HG03135 (cell line): ENCODE results near the gene TMED9.
"Not testable (repeated sequence)": the region's sequence is repeated elsewhere in the genome, so short reads cannot be mapped to it uniquely, and the experiment has no call there.

Experiments
- ATAC-seq: cut with Tn5 transposase; IDR thresholded peaks from one replicate; pipeline ENCODE4 v1.9.1; 2021; ENCODE audit warnings: mild to moderate bottlenecking, moderate library complexity; ENCODE audit not compliant: unreplicated experiment

Gene TMED9

GRCh38 chr5:177592010-177592834 lies at the start of gene TMED9:
TMED9 (plus strand) TSS chr5:177592203; CDS start chr5:177592215, 12 bp downstream.
- peak; percentile 84 for ATAC-seq

- no peak for ATAC-seq
These were observed 49.1 kb upstream of the TMED9 start for GRCh38 chr5:177542816-177543465.

DNA sequence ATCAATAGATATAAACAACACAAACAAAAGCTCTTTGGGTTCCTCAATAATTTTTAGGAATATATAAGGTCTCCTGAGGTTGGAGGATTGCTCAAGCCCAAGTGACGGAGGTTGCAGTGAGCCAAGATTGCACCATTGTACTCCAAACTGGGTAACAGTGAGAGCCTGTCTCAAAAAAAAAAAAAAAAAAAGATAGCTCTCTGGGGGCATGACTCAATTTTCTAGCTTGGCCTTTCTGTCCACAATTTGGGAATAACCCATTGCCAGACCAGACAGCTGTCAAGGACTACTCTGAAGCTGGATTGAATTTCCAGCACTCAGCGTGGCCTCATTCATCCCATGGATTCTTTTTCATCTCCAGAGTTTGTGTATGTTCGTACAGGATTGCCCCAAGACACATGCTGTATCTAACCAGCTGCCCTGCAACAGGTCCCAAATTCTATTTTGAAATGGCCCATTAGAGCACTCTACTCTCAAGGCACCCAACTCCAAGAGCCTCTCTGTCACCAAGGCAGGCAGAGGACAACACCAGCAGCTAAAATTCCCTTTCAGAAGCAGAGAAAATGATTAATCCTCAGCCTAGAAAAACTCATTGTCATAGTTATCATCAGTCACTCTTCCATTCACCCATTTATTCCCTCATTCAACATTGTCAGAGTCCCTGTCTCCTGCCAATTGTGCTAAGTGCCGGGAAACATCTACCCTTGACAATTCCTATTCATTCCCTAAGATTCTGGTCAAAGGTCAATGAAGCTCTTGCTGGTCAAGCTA lies 46.3 kb upstream of the TMED9 start:
- no peak for ATAC-seq

DNA sequence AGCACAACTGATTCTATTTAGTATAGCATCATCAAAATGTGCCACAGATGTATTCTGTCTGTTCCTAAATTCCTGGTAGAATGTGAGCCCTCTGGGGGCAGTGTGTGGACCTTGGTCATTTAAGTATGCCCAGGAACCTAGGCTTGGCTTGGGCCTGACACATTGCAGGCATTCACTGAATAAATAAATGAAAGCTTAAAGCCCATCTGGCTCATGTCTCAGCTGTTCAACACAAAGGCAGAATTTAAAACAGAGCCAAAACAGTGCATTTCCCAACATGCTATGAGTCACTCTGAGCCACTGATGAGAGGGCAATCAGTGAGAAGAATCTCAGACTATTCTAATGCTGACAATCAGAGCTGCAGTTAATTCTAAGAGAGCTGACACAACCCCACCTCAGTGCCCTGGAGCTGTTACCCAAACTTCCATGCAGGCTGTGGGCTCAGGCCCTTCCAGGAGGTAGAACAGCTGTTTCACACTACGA lies 45.7 kb upstream of the TMED9 start:
- no peak for ATAC-seq

- ATAC-seq = no peak
These were observed 44.3 kb upstream of the TMED9 start for GRCh38 chr5:177547736-177548135.

DNA sequence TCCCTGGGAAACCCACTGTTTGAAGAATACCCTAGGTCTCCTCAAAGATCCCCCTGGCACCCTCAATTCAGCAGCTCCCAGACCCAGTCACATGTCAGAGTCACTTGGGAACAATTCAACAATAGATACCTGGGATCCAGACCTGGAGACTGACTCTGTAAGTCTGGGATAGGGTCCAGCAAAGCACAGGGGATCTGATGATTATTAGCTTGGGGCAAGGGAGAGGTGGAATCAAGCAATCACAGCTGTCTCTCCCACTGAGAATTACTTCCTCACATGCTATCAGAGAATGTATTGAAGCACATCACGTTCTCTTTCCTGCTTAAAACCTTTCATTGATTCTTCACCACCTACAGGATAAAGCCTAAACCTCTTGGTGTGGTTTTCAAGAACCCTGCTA lies 43.5 kb upstream of the TMED9 start:
- ATAC-seq = no peak

DNA sequence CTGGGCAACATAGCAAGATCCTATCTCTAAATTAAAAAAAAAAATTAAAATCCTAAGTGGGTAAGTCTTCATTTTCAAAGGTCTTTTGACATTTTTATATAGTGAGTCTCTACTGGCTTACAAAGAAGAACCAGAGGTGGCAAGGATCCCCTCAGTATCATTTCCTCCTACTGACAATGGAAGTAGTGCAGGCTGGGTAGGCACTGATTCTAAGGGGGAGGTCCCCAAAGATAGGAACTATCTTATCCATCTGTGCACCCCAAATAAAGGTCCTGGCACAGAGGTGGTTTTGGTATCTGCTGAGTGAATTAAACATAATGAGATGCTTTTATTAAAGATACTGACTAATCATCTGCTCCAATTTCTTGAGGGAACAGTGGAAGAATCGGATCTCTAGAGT lies 41.9 kb upstream of the TMED9 start:
- ATAC-seq = no peak

DNA sequence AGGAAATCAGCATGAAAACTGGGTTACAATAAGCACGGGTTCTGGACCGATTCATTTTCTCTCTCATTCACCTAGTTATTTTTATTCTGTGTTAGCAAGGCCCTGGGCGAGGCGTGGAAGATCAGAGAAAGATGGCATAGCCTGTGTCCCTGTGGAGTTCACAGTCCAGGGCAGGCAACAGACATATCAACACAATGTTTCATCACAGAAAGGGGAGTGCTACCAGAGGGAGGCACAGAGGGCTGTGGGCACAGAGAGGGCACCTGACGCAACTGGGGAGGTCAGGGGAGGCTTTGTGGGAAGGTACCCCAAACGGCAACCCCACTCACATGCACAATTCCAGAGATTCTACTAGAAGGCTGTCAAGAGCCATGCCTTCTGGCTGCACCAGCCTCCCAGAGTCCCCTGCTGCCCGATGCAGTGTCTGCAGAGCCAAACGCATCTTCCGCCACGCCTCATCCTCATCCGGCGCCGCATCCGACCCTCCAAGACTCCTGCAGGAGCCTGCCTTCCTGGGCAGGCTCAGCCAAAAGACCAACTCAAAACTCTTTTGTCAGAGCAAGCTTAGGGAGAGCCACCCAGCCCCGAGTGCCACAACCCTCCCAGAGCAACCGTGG lies 39.1 kb upstream of the TMED9 start:
- ATAC-seq = no peak

DNA sequence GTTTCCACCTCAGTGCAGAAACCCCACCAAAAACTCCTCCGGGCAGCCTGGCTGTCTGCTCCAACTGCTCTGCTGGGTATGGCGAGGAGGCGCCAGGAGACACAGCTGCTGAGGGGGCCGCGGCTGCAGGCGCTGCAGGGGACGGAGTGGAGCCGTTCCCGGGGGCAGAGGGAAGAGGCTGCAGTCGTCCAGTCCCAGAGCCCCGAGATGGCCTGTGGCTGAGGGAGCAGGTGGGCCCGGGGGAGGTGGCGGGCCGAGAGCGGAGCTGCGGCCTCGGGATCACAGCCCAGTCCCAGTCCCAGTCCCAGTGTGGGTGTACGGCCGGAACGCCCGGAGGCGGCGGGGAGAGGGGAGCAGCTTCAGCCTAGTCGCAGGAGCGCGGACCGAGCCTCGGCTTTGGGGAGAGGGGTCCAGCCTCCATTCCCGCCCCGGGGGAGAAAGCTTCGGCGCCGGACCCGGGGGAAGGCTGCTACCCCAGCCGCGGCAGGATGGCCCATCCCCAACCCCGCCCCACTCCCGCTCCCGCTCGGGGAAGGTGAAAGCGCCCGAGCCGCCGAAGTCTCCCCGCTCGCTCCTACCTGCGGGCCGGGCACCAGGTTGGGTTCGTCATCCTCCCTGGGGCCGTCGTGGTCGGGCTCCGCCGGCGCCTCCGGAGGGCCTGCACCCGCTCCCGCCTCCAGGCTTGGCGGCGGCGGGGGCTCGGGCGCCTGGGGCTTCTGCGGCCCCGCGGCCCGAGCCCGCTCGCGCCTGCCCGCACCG lies 38.2 kb upstream of the TMED9 start:
- peak; percentile 41 for ATAC-seq

- peak; percentile 75 for ATAC-seq
These were observed 37.4 kb upstream of the TMED9 start, which contains the start of gene FAM193B for GRCh38 chr5:177554474-177555111. FAM193B (minus strand) TSS chr5:177554563; CDS start chr5:177554458, 105 bp downstream.

DNA sequence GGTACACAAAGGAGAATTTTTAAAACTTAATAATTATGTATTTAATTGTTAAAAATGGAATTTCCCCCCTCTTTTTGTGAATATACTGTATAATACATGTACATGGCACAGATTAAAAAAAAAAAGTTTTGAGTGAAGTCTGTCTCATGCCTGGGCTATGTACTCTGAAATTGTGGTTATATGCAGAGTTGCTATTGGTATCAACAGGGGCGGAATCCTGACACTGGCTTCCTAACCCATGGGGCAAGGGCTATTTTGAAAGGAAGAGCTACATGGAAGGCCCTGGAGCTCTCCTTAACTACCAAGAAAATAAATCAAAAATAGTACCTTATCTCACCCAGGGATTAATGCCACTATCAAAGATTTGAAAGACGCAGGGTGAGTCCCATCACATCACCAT lies 36.8 kb upstream of the TMED9 start:
- no peak for ATAC-seq

- ATAC-seq = no peak
These were observed 36.3 kb upstream of the TMED9 start for GRCh38 chr5:177555665-177556064.

- ATAC-seq = no peak
These were observed 34.9 kb upstream of the TMED9 start for GRCh38 chr5:177557041-177557647.

DNA sequence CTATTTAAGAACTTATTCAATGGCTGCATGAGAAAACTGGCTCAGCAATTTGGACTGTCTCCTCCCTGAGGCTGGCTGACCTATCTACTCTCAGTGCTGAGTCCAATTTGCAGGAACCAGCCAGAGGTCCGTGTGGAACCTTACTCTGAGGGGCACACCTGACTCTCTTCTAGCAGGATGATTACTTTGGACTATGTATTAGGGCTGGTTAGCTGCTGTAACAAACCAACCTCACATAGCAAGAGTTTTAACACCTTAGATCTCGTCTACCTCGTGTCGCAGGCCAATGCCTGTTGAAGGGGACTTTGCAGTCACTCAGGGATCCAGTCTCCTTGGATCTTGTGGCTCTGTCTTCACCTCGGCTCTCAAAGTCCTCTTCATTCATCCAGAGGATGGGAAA lies 34.2 kb upstream of the TMED9 start:
- no peak for ATAC-seq

DNA sequence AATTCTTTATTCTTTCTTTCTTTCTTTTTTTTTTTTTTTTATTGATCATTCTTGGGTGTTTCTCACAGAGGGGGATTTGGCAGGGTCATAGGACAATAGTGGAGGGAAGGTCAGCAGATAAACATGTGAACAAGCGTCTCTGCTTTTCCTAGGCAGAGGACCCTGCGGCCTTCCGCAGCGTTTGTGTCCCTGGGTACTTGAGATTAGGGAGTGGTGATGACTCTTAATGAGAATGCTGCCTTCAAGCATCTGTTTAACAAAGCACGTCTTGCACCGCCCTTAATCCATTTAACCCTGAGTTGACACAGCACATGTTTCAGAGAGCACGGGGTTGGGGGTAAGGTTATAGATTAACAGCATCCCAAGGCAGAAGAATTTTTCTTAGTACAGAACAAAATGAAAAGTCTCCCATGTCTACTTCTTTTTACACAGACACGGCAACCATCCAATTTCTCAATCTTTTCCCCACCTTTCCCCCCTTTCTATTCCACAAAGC lies 32.5 kb upstream of the TMED9 start:
- not testable (repeated sequence) for ATAC-seq

- no peak for ATAC-seq
These were observed 27.0 kb upstream of the TMED9 start for GRCh38 chr5:177565046-177565445.

DNA sequence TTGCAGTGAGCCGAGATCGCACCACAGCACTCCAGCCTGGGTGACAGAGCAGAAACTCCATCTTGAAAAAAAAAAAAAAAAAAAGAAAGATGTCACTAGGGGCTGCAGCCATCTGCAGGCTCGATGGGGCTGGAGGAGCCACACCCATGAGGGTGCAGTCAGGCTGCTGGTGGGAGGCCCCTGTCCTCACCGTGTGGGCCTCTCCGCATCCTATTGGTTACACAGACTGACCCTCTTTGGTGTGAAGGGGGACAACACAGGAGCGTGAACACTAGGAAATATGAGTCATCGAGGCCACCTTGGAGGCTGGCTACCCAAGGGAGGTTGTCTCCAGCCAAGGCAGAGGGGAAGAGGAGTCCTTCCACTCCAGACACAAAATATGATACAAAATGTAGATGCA lies 23.7 kb upstream of the TMED9 start:
- no peak for ATAC-seq

GRCh38 chr5:177569894-177570293 lies 22.1 kb upstream of the TMED9 start:
- no peak for ATAC-seq

DNA sequence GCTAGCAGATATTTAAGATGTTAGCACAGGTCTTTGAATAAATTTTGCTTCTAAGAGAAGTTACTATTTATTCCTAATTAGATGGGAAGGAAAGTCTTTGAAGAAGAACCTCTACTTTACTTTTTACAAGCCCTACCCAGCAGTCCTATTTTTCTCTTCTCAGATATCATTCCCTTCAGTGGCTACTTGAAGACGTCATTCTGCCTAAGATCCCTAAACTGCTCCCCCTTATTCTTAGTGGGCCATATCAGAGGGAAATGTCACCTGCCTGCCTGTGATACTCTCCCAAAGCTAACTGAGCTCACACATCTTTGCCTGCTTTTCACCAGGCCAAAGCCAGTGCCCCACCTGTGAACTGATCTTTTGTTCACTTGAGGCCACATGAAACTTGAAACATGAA lies 16.5 kb upstream of the TMED9 start:
- no peak for ATAC-seq
